ENCODE measurements around the gene MGAT5B. TPM values are rescaled to one million over a fixed set of nuclear protein-coding genes. Genes with fewer than 3 reads are reported as not detected.
"Not testable (repeated sequence)": the region's sequence is repeated elsewhere in the genome, so short reads cannot be mapped to it uniquely, and the experiment has no call there.

Gene MGAT5B
- total RNA-seq, 1 donor from 2014 or later: 6.3 TPM

DNA sequence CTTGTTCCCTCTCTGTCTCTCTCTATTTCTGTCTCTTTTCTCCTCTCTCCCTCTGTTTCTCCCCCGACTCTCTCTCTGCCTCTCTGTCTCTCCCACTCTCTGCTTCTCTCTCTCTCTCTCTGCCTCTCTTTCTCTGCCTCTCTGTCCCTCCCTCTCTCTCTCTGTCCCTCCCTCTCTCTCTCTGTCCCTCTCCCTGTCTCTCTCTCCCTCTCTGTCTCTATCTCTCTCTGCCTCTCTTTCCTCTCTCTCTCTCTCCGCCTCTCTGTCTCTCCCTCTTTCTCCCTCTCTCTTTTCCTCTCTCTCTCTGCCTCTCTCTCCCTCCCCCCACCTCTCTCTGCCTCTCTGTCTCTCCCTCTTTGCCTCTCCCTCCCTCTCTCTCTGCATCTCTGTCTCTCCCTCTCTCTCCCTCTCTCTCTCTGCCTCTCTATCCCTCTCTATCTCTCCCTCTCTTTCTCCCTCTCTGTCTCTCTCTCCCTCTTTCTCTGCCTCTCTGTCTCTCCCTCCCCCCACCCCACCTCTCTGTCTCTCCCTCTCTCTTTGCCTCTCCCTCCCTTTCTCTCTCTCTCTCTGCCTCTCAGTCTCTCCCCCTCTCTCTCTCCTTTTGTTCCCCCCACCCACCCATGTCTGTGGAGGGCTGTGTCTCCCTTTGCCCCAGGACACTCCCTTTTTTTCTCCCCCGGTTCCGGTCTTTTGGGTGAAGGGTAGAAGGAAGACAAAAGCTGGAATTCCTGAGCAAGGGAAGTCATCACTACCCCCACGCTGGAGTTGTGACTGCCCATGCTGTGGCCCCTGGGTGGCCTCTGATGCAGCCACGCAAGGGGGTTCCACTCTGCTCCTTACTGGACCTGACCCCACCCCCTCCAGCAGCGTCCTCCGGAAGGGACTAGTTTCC, 27.1 kb upstream of the MGAT5B start:
- no peak overlapping the region for H3K9ac ChIP-seq (ENCODE audit: low read length)
- H3K4me3 ChIP-seq (ENCODE audit: insufficient read depth, low read depth, low read length): no peak overlapping the region
- Mint-ChIP-seq H3K27me3 (ENCODE audit: low read depth, unreplicated experiment) (peaks cover 31% of the 10 kb centered on the region), H3K9me3 (ENCODE audit: unreplicated experiment) (no peaks in the 10 kb centered on the region), H3K27ac (ENCODE audit: unreplicated experiment) (no peak overlapping the region), H3K36me3 (ENCODE audit: low read depth, unreplicated experiment) (no peaks in the 10 kb centered on the region), H3K4me1 (ENCODE audit: low read depth, unreplicated experiment) (peaks cover 25% of the 10 kb centered on the region), H3K4me3 (ENCODE audit: unreplicated experiment) (peak overlapping the region; percentile 40)
- H4K20me1 ChIP-seq (ENCODE audit: insufficient read depth, low read length): no peaks in the 10 kb centered on the region
- H3K4me2 ChIP-seq (ENCODE audit: low read length): peak overlapping the region; percentile 55
- H3K4me1 ChIP-seq (ENCODE audit: insufficient read depth, low read length): no peaks in the 10 kb centered on the region
- no peaks in the 10 kb centered on the region for H3K79me2 ChIP-seq (ENCODE audit: insufficient read depth, low read length)
- H3K27me3 ChIP-seq (ENCODE audit: insufficient read depth, low read length): peaks cover 10% of the 10 kb centered on the region
- no peak overlapping the region for H3K27ac ChIP-seq (ENCODE audit: low read depth, low read length)
- H3K9me3 ChIP-seq (ENCODE audit: insufficient read depth, low read depth, low read length): no peaks in the 10 kb centered on the region
- H2AFZ ChIP-seq (ENCODE audit: low read depth, low read length): no peak overlapping the region
- TF ChIP-seq EZH2 (IDR thresholded peaks at IDR 0.05; ENCODE audit: insufficient read depth, low read length): peak; percentile 39
- TF ChIP-seq, protein P1, sequence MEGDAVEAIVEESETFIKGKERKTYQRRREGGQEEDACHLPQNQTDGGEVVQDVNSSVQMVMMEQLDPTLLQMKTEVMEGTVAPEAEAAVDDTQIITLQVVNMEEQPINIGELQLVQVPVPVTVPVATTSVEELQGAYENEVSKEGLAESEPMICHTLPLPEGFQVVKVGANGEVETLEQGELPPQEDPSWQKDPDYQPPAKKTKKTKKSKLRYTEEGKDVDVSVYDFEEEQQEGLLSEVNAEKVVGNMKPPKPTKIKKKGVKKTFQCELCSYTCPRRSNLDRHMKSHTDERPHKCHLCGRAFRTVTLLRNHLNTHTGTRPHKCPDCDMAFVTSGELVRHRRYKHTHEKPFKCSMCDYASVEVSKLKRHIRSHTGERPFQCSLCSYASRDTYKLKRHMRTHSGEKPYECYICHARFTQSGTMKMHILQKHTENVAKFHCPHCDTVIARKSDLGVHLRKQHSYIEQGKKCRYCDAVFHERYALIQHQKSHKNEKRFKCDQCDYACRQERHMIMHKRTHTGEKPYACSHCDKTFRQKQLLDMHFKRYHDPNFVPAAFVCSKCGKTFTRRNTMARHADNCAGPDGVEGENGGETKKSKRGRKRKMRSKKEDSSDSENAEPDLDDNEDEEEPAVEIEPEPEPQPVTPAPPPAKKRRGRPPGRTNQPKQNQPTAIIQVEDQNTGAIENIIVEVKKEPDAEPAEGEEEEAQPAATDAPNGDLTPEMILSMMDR (IDR thresholded peaks at IDR 0.05; ENCODE audit: insufficient read depth, low read depth, low read length): no peak
- DNase-seq (ENCODE audit: low read depth) (no peak), FAIRE-seq (no peak)
- no peaks in the 10 kb centered on the region for H3K36me3 ChIP-seq (ENCODE audit: insufficient read depth, low read length)

DNA sequence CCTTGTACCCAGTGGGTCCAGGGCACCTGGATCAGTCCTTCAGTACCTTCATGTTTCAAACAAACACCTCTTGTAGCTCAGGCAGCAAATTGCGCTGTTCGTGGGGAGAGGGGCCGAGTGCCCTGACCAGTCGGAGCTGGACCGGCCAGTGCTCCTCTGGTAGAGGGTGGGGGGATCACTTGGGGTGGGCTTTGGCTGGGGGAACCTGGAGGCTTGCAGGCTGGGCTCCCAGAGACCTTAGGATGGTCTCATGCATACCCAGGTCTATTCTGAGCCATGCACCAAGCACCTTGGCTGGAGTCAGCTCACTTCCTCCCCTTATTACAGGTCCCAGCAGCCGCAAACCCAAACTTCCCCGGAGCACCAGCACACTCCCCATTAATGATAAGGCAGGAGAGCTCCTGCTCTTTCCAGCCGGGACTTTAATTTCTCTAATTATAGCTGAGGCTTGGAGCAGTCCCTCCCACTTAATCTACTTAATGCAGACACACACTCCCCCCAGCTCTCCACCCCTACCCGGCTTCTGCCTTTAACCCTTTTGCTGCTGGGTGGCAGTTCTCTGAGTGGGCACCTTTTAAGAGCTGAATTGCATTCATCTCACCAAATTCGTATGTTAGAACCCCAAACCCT, 26.3 kb upstream of the MGAT5B start:
- H3K27ac ChIP-seq (ENCODE audit: low read depth, low read length): no peak overlapping the region
- no peaks in the 10 kb centered on the region for H4K20me1 ChIP-seq (ENCODE audit: insufficient read depth, low read length)
- no peak for TF ChIP-seq EZH2 (IDR thresholded peaks at IDR 0.05; ENCODE audit: insufficient read depth, low read length)
- TF ChIP-seq, protein P1 (IDR thresholded peaks at IDR 0.05; ENCODE audit: insufficient read depth, low read depth, low read length): no peak
- H3K9ac ChIP-seq (ENCODE audit: low read length): no peak overlapping the region
- no peaks in the 10 kb centered on the region for H3K36me3 ChIP-seq (ENCODE audit: insufficient read depth, low read length)
- no peak for FAIRE-seq
- no peaks in the 10 kb centered on the region for H3K79me2 ChIP-seq (ENCODE audit: insufficient read depth, low read length)
- Mint-ChIP-seq H3K27me3 (ENCODE audit: low read depth, unreplicated experiment) (peaks cover 34% of the 10 kb centered on the region), H3K4me1 (ENCODE audit: low read depth, unreplicated experiment) (peaks cover 25% of the 10 kb centered on the region), H3K4me3 (ENCODE audit: unreplicated experiment) (peak overlapping the region; percentile 40), H3K36me3 (ENCODE audit: low read depth, unreplicated experiment) (no peaks in the 10 kb centered on the region), H3K27ac (ENCODE audit: unreplicated experiment) (no peak overlapping the region), H3K9me3 (ENCODE audit: unreplicated experiment) (no peaks in the 10 kb centered on the region)
- peak overlapping the region; percentile 55 for H3K4me2 ChIP-seq (ENCODE audit: low read length)
- no peak for DNase-seq (ENCODE audit: low read depth)
- no peaks in the 10 kb centered on the region for H3K4me1 ChIP-seq (ENCODE audit: insufficient read depth, low read length)
- H3K4me3 ChIP-seq (ENCODE audit: insufficient read depth, low read depth, low read length): no peak overlapping the region
- no peaks in the 10 kb centered on the region for H3K9me3 ChIP-seq (ENCODE audit: insufficient read depth, low read depth, low read length)
- no peak overlapping the region for H2AFZ ChIP-seq (ENCODE audit: low read depth, low read length)
- H3K27me3 ChIP-seq (ENCODE audit: insufficient read depth, low read length): peaks cover 10% of the 10 kb centered on the region

DNA sequence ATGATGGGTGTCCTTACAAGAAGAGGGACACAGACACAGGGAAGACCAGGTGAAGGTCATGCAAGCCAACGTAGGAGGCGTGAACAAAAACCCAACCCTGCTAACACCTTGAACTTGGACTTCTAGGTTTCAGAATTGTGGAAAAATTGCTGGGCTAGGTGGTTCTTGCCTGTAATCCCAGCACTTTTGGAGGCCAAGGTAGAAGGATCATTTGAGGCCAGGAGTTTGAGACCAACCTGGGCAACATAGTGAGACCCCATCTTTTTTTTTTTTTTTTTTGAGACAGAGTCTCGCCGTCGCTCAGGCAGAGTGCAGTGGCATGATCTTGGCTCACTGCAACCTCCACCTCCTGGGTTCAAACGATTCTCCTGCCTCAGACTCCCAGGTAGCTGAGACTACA, 25.1 kb upstream of the MGAT5B start:
- H3K9me3 Mint-ChIP-seq (ENCODE audit: unreplicated experiment); H2AFZ ChIP-seq (ENCODE audit: low read depth, low read length); H3K27me3 ChIP-seq (ENCODE audit: insufficient read depth, low read length); H3K36me3 Mint-ChIP-seq (ENCODE audit: low read depth, unreplicated experiment); H3K79me2 ChIP-seq (ENCODE audit: insufficient read depth, low read length); FAIRE-seq; H3K4me2 ChIP-seq (ENCODE audit: low read length); H3K27ac ChIP-seq (ENCODE audit: low read depth, low read length); H3K4me3 Mint-ChIP-seq (ENCODE audit: unreplicated experiment); H3K9ac ChIP-seq (ENCODE audit: low read length); H3K9me3 ChIP-seq (ENCODE audit: insufficient read depth, low read depth, low read length); H3K36me3 ChIP-seq (ENCODE audit: insufficient read depth, low read length); DNase-seq (ENCODE audit: low read depth); H3K4me3 ChIP-seq (ENCODE audit: insufficient read depth, low read depth, low read length); H3K4me1 ChIP-seq (ENCODE audit: insufficient read depth, low read length); H4K20me1 ChIP-seq (ENCODE audit: insufficient read depth, low read length): not testable (repeated sequence)
- Mint-ChIP-seq H3K4me1 (ENCODE audit: low read depth, unreplicated experiment) (peaks cover 25% of the 10 kb centered on the region), H3K27ac (ENCODE audit: unreplicated experiment) (peak overlapping the region; percentile 34), H3K27me3 (ENCODE audit: low read depth, unreplicated experiment) (peaks cover 29% of the 10 kb centered on the region)

All from astrocyte (in vitro differentiated cells and primary cell).